Small intestine (tissue), 7 donors: ENCODE data around the gene MOV10. TPM values are rescaled to one million over a fixed set of nuclear protein-coding genes. Genes with fewer than 3 reads are reported as not detected.

Experiments
- DNase-seq, 2 donors: peaks; one replicate each; pipeline versions ENCODE4 v3.0.0 to v3.0.0-alpha.2; 2013
- FAIRE-seq: peaks from 2 replicates; lab custom pipeline; 2012; peaks lifted over from hg19 to GRCh38; lab: Jason Lieb, UNC
- H3K27ac ChIP-seq, 3 donors: one replicate each; pipeline ENCODE4 v1.5.1; 2013; ENCODE audit warnings: low read length in 2 of 3, mild to moderate bottlenecking in 2 of 3, control low read depth in 1 of 3, inconsistent platforms in 1 of 3, low read depth in 1 of 3, moderate library complexity in 1 of 3
- H3K27me3 ChIP-seq, 3 donors: one replicate each; pipeline ENCODE4 v1.6.1; 2013; ENCODE audit warnings: low read length in 3 of 3, inconsistent platforms in 1 of 3; ENCODE audit not compliant: control insufficient read depth in 3 of 3, insufficient read depth in 3 of 3
- H3K36me3 ChIP-seq, 3 donors: one replicate each; pipeline ENCODE4 v1.6.1; 2013; ENCODE audit warnings: low read length in 3 of 3, inconsistent platforms in 1 of 3, low read depth in 1 of 3, mild to moderate bottlenecking in 1 of 3, moderate library complexity in 1 of 3; ENCODE audit not compliant: control insufficient read depth in 3 of 3, insufficient read depth in 2 of 3
- H3K4me1 ChIP-seq, 3 donors: one replicate each; pipeline ENCODE4 v1.6.1; 2013; ENCODE audit warnings: low read length in 2 of 3, inconsistent platforms in 1 of 3, low read depth in 1 of 3, mild to moderate bottlenecking in 1 of 3, moderate library complexity in 1 of 3; ENCODE audit not compliant: control insufficient read depth in 3 of 3, insufficient read depth in 2 of 3
- H3K4me3 ChIP-seq, 3 donors: one replicate each; pipeline ENCODE4 v1.5.1; 2013; ENCODE audit warnings: low read length in 3 of 3, control low read depth in 1 of 3, inconsistent platforms in 1 of 3, low read depth in 1 of 3, mild to moderate bottlenecking in 1 of 3, moderate library complexity in 1 of 3
- H3K9me3 ChIP-seq, 2 donors: one replicate each; pipeline ENCODE4 v1.6.1; 2013; ENCODE audit warnings: low read depth in 1 of 2, low read length in 1 of 2; ENCODE audit not compliant: control insufficient read depth in 2 of 2, insufficient read depth in 1 of 2
- WGBS, 3 donors: extraction: QIAGEN DNeasy Blood & Tissue Kit; methylation state at CpG; one replicate each; pipeline ENCODE4 v1.1.7; 2013; 5-methylcytosine and 5-hydroxymethylcytosine counted together
- polyA plus RNA-seq, 4 donors: library from polyadenylated mRNA; stranded (reverse) in 3 of 4; unstranded in 1 of 4; fragments of 200-250 nt in 3 of 4; fragments of 120-200 nt in 1 of 4; gene quantifications; one replicate each; pipeline versions ENCODE4 v1.2.1 to v1.2.3, GENCODE V29; 2013
- donor health status: healthy with polysubstance abuse.
- donor health status: control.
- donor health status: control.
- donor health status: Bipolar disorder and iron deficiency.
- donor health status: healthy.

Gene MOV10
- polyA plus RNA-seq, 4 donors: 53.2 to 222 (median 118) TPM

DNA sequence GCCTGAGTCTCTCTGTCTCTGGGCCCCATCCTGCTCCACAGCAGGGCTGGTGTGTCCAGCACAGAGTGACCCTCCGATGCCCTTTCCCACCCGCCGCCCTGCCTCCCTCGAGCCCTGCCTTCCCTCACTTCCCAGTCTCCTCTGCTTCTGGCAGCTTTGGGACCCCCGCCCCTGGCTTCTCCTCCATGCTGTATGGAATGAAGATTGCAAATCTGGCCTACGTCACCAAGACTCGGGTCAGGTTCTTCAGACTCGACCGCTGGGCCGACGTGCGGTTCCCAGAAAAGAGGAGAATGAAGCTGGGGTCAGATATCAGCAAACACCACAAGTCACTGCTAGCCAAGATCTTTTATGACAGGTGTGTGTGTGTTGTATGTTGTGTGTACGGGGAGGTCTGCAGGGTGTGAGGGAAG is 14.3 kb downstream of the MOV10 start:
- no peaks in the 10 kb centered on the region for H3K9me3 ChIP-seq
- no peaks in the 10 kb centered on the region for H3K4me1 ChIP-seq
- peaks cover 13 to 58% (median 16%) of the 10 kb centered on the region in 3 donors for H3K36me3 ChIP-seq
- 73 to 93% (median 93%) methylated on average over 13 of the region's 13 CpGs for WGBS, 3 donors
- H3K27me3 ChIP-seq: no peaks in the 10 kb centered on the region
- FAIRE-seq (no peak), DNase-seq (no peak)
- peak overlapping the region in 1 of 3 donors; percentile 6 for H3K27ac ChIP-seq
- no peak overlapping the region for H3K4me3 ChIP-seq

DNA sequence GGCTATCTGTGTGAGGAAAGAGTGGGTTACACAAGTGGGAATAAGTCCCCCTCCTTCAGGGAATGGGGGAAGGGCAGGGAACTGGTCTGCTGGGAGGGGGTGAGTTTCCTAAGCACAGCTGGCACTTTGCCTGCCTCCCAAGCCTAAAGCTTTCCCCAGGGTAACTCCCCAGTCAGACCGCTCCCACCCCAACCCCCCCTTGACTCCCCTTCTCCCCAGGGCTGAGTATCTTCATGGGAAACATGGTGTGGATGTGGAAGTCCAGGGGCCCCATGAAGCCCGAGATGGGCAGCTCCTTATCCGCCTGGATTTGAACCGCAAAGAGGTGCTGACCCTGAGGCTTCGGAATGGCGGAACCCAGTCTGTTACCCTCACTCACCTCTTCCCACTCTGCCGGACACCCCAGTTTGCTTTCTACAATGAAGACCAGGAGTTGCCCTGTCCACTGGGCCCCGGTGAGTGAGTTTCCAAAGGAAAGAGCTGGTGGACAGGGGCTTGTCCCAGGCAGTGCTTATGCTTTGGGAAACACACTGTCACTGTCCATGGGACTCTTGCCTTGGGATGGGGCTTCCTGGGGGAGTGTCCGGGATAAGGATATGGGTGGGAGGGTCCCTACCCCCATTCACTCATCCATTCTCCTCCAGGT is 14.9 kb downstream of the MOV10 start:
- DNase-seq: no peak
- Histone ChIP-seq H3K27me3 (no peaks in the 10 kb centered on the region), H3K36me3 (peaks cover 16 to 63% (median 16%) of the 10 kb centered on the region in 3 donors), H3K27ac (no peak overlapping the region), H3K4me3 (no peak overlapping the region), H3K9me3 (no peaks in the 10 kb centered on the region), H3K4me1 (no peaks in the 10 kb centered on the region)
- 89 to 96% (median 95%) methylated on average over 9 of the region's 9 CpGs for WGBS, 3 donors
- no peak for FAIRE-seq

- Histone ChIP-seq H3K27ac (no peak overlapping the region), H3K4me3 (no peak overlapping the region), H3K36me3 (peaks cover 16 to 68% (median 17%) of the 10 kb centered on the region in 3 donors), H3K27me3 (no peaks in the 10 kb centered on the region), H3K9me3 (no peaks in the 10 kb centered on the region), H3K4me1 (no peaks in the 10 kb centered on the region)
- no peak for DNase-seq
- FAIRE-seq: no peak
- 91 to 94% (median 94%) methylated on average over 11 of the region's 11 CpGs for WGBS, 3 donors
These were observed 15.4 kb downstream of the MOV10 start for GRCh38 chr1:112689842-112690237.

- FAIRE-seq (no peak), DNase-seq (no peak)
- Histone ChIP-seq H3K27me3 (no peaks in the 10 kb centered on the region), H3K9me3 (no peaks in the 10 kb centered on the region), H3K36me3 (peaks cover 21 to 88% (median 23%) of the 10 kb centered on the region in 3 donors), H3K27ac (no peak overlapping the region), H3K4me1 (peaks cover 0 to 10% (median 0%) of the 10 kb centered on the region in 3 donors), H3K4me3 (no peak overlapping the region)
- 93 to 94% (median 93%) methylated on average over 5 of the region's 5 CpGs for WGBS, 3 donors
These were observed 18.2 kb downstream of the MOV10 start for GRCh38 chr1:112692681-112693080.

GRCh38 chr1:112693821-112694220 is 19.4 kb downstream of the MOV10 start:
- Histone ChIP-seq H3K36me3 (peaks cover 21 to 90% (median 26%) of the 10 kb centered on the region in 3 donors), H3K4me1 (peaks cover 0 to 21% (median 2%) of the 10 kb centered on the region in 3 donors), H3K27ac (no peak overlapping the region), H3K4me3 (no peak overlapping the region), H3K27me3 (no peaks in the 10 kb centered on the region), H3K9me3 (no peaks in the 10 kb centered on the region)
- DNase-seq (no peak), FAIRE-seq (no peak)
- 88 to 91% (median 90%) methylated on average over 6 of the region's 6 CpGs for WGBS, 3 donors

DNA sequence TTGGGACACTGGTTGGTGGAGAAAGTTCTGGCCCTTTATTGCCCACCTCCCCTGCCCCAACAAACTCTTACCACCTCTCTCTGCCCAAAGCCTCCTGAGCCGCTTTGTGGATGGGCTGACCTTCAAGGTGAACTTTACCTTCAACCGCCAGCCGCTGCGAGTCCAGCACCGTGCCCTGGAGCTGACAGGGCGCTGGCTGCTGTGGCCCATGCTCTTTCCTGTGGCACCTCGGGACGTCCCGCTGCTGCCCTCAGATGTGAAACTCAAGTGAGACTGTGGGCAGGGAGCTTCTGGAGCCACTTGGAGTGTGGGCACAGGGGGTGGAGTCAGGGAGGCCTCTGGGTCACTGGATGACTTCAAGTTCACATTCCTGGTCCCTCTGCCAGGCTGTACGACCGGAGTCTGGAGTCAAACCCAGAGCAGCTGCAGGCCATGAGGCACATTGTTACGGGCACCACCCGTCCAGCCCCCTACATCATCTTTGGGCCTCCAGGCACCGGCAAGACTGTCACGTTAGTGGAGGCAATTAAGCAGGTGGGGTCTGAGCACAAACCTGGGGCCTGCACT is 20.0 kb downstream of the MOV10 start:
- FAIRE-seq: no peak
- Histone ChIP-seq H3K36me3 (peaks cover 19 to 87% (median 25%) of the 10 kb centered on the region in 3 donors), H3K9me3 (no peaks in the 10 kb centered on the region), H3K27me3 (no peaks in the 10 kb centered on the region), H3K4me1 (peaks cover 2 to 25% (median 2%) of the 10 kb centered on the region in 3 donors), H3K27ac (no peak overlapping the region), H3K4me3 (no peak overlapping the region)
- WGBS, 3 donors: 87 to 92% (median 89%) methylated on average over 15 of the region's 15 CpGs
- no peak for DNase-seq

DNA sequence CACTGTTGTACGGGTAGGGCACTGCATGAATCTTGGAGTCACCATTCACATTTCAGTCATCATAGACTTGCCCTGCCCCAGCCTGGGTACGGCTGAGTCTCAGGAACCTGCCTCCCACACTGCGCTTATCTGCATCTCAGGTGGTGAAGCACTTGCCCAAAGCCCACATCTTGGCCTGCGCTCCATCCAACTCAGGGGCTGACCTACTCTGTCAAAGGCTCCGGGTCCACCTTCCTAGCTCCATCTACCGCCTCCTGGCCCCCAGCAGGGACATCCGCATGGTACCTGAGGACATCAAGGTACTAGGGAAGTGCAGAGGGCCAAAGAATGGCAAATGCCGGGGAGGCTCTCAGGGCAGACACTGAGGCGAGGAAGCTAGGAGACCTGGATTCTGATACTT is 20.8 kb downstream of the MOV10 start:
- Histone ChIP-seq H3K27me3 (no peaks in the 10 kb centered on the region), H3K4me1 (peaks cover 3 to 34% (median 4%) of the 10 kb centered on the region in 3 donors), H3K4me3 (no peak overlapping the region), H3K9me3 (no peaks in the 10 kb centered on the region), H3K36me3 (peaks cover 19 to 87% (median 22%) of the 10 kb centered on the region in 3 donors), H3K27ac (no peak overlapping the region)
- no peak for DNase-seq
- WGBS, 3 donors: 95 to 99% (median 98%) methylated on average over 9 of the region's 9 CpGs
- FAIRE-seq: no peak

DNA sequence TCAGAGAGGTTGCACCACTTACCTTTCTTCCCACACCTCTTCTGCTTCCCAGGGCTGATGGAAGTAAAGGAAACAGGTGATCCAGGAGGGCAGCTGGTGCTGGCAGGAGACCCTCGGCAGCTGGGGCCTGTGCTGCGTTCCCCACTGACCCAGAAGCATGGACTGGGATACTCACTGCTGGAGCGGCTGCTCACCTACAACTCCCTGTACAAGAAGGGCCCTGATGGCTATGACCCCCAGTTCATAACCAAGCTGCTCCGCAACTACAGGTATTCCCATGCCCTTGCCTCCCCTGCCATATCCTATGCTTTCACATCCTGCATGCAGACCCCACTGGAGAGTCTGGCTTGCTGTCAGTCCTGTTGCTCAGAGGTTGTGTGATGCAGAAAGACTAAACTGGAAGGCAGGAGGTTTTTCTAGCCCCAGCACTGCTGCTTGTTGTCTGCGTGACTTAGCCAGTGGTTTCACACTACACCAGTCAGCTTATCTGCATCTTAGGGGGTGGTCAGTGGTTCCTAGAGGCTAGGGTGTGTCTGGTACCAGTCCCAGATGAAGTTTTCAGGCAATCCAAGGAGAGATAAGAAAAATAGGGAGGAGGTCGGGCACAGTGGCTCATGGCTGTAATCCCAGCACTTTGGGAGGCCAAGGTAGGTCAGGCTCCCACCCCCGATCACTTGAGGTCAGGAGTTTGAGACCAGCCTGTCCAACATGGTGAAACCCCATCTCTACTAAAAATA is 22.3 kb downstream of the MOV10 start:
- Histone ChIP-seq H3K36me3 (peaks cover 16 to 93% (median 21%) of the 10 kb centered on the region in 3 donors), H3K27me3 (no peaks in the 10 kb centered on the region), H3K4me3 (no peak overlapping the region), H3K4me1 (peaks cover 8 to 48% (median 17%) of the 10 kb centered on the region in 3 donors), H3K27ac (peak overlapping the region in 1 of 3 donors; percentile 17), H3K9me3 (no peaks in the 10 kb centered on the region)
- WGBS, 3 donors: 87 to 91% (median 90%) methylated on average over 7 of the region's 7 CpGs
- DNase-seq (no peak), FAIRE-seq (no peak)
